ENCODE data around the gene SLC7A6.
A peak's percentile ranks its signal among the peaks of the same experiment; 100 is the strongest.

The SLC7A6 gene

DNA sequence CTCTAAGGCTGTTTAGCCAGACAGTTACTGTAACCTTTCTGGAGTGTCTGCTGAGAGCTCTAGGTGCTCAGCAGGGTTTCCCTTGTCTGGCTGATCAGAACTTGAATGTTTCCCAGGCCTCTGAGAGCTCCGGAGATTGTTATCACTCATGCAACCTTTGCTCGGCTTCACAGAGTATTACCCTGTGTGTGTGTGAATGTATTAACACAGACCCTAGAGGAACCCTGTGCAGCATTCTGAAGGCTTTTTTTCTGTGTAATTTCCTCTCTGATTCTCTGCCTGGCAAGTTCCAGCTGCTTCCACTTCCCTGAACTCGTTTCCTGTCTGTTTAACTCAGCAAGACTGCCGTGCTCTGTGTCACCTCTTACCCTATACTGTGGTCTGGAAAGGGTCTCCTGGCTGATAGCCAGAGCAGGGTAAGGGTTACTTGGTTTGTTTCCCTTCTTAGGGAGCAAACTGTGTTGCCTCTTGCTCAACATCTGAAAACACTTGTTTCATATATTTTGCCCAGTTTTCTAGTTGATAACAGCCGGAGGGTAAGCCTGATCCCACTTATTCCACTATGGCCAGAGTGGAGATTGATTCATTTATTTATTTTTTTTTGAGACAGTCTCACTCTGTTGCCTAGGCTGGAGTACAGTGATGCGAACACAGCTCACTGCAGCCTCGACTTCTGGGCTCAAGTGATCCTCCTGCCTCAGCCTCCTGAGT, 68.2 kb downstream of the SLC7A6 start:
- 71 to 87% methylated on average over 4 to 5 of the region's 7 CpGs for WGBS, 2 experiments (ENCODE audit: insufficient coverage in 2 of 2)
- peak overlapping the region; percentile 86 for H3K27ac ChIP-seq (ENCODE audit: low read depth, low read length, severe bottlenecking)

DNA sequence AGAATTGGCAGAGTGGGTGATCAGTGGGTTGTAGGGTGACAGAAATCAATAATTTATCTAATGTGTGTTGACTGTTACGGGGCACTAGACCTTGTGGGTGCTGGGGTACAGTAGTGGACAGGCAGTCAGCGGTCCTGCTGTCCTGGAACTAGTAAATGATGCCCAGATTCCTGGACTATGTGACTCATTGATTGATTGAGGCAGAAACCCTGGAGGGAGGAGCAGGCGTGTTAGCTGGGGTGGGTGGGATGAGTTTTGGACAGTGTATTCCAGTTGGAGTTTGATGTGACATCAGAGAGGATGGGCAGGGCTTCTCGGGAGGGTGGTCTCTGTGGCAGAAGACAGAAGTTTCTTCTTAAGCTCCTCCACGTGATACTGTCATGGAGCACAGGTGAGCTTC, 70.8 kb downstream of the SLC7A6 start:
- no peak overlapping the region for H3K4me3 ChIP-seq (ENCODE audit: extremely low read depth, insufficient read depth, low read length, poor library complexity, severe bottlenecking)
- peaks cover 10% of the 10 kb centered on the region for H3K4me1 ChIP-seq (ENCODE audit: control insufficient read depth, insufficient read depth, low read length, poor library complexity, severe bottlenecking)
- peaks cover 44% of the 10 kb centered on the region for H3K36me3 ChIP-seq (ENCODE audit: control insufficient read depth, insufficient read depth, low read length)
- H3K9me3 ChIP-seq (ENCODE audit: control insufficient read depth, low read length) = no peaks in the 10 kb centered on the region
- no peak overlapping the region for H3K27ac ChIP-seq (ENCODE audit: low read depth, low read length, severe bottlenecking)
- WGBS, 2 experiments (ENCODE audit: insufficient coverage in 2 of 2) = 94 to 100% methylated on average over 2 to 4 of the region's 5 CpGs

More for the DNA sequence above, 68.2 kb downstream of the SLC7A6 start:
- H3K4me3 ChIP-seq (ENCODE audit: extremely low read depth, insufficient read depth, low read length, poor library complexity, severe bottlenecking) = no peak overlapping the region
- no peaks in the 10 kb centered on the region for H3K9me3 ChIP-seq (ENCODE audit: control insufficient read depth, low read length)
- H3K4me1 ChIP-seq (ENCODE audit: control insufficient read depth, insufficient read depth, low read length, poor library complexity, severe bottlenecking) = peaks cover 16% of the 10 kb centered on the region
- H3K36me3 ChIP-seq (ENCODE audit: control insufficient read depth, insufficient read depth, low read length) = peaks cover 27% of the 10 kb centered on the region

DNA sequence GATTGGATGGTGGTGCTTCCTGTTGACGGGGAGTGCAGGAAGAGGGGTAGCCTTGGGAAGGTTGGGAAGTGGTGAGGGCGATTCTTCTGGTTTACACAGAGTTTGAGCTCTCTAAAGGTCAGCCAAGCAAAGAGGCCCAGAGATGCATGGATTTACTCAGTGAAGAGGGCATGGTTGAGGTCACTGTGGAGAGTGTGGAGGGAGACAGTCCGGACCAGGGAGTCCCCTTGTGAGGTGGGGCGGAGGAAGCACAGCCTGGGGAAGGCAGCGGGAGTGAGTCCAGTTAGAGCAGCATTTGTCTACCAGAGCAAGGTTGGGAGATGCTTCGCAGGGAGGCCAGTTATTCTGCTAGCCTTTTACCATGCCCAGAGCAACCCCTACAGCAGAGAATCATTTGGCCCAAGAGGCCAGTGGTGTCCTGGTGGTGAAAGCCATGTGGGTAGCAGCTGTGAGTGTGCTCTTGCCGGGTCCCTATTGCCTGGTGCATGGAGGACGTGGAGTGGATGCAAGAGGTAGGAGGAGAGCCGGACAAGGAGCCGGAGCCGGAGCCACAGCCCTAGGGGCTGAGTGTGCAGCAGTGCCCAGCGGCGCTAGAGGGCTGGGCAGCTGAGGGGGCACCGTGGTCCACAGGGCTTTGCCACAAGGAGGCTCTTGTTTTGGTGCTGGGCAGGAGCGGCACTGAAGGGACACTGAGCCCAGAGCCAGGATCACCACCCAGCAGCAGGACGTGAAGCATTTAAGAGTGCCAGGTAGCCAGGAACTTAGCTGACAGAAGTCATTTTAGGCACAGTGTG, 74.2 kb downstream of the SLC7A6 start:
- H3K36me3 ChIP-seq (ENCODE audit: control insufficient read depth, insufficient read depth, low read length) = peaks cover 73% of the 10 kb centered on the region
- H3K4me3 ChIP-seq (ENCODE audit: extremely low read depth, insufficient read depth, low read length, poor library complexity, severe bottlenecking) = no peak overlapping the region
- no peaks in the 10 kb centered on the region for H3K4me1 ChIP-seq (ENCODE audit: control insufficient read depth, insufficient read depth, low read length, poor library complexity, severe bottlenecking)
- H3K27ac ChIP-seq (ENCODE audit: low read depth, low read length, severe bottlenecking) = no peak overlapping the region
- no peaks in the 10 kb centered on the region for H3K9me3 ChIP-seq (ENCODE audit: control insufficient read depth, low read length)
- WGBS, 2 experiments (ENCODE audit: insufficient coverage in 2 of 2) = 96 to 97% methylated on average over 11 to 15 of the region's 16 CpGs

DNA sequence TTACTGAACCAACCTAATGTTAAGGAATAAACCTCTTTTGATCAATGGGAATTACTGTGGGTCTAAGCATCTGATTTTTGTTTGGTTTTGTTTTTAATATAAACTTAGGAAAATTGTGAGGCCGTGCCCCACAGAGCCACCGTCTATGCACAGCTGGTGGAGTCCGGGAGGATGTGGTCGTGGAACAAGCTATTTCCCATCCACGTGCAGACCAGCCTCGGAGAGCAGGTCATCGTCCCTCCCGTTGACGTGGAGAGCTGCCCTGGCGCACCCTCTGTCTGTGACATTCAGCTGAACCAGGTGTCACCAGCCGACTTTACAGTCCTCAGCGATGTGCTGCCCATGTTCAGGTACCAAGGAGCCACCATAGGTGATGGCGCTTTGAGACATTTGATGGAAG, 74.9 kb downstream of the SLC7A6 start:
- WGBS, 2 experiments (ENCODE audit: insufficient coverage in 2 of 2) = 95 to 97% methylated on average over 13 of the region's 13 CpGs
- Histone ChIP-seq H3K4me1 (ENCODE audit: control insufficient read depth, insufficient read depth, low read length, poor library complexity, severe bottlenecking) (no peaks in the 10 kb centered on the region), H3K9me3 (ENCODE audit: control insufficient read depth, low read length) (no peaks in the 10 kb centered on the region), H3K27ac (ENCODE audit: low read depth, low read length, severe bottlenecking) (no peak overlapping the region), H3K36me3 (ENCODE audit: control insufficient read depth, insufficient read depth, low read length) (peaks cover 71% of the 10 kb centered on the region), H3K4me3 (ENCODE audit: extremely low read depth, insufficient read depth, low read length, poor library complexity, severe bottlenecking) (no peak overlapping the region)

DNA sequence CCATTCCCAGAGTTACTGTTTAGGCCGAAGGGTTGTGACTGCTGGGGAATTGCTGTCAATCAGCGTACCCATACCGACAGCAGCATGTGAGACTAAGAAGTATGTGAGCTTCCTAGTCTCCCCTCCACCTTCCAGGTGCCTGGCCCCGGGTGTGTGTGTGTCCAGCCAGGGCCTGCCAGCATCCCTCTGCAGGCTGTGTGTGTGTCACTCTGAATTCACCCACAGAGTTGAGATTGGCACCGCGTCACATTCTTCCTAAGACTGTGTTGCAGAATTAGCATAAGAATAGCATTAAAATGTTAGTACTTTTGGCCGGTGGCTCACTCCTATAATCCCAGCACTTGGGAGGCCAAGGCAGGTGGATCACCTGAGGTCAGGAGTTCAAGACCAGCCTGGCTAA, 78.3 kb downstream of the SLC7A6 start:
- no peak overlapping the region for H3K27ac ChIP-seq (ENCODE audit: low read depth, low read length, severe bottlenecking)
- H3K4me3 ChIP-seq (ENCODE audit: extremely low read depth, insufficient read depth, low read length, poor library complexity, severe bottlenecking) = no peak overlapping the region
- no peaks in the 10 kb centered on the region for H3K9me3 ChIP-seq (ENCODE audit: control insufficient read depth, low read length)
- 82% methylated on average over 5 to 6 of the region's 7 CpGs for WGBS, 2 experiments (ENCODE audit: insufficient coverage in 2 of 2)
- H3K36me3 ChIP-seq (ENCODE audit: control insufficient read depth, insufficient read depth, low read length) = peaks cover 80% of the 10 kb centered on the region
- peaks cover 8% of the 10 kb centered on the region for H3K4me1 ChIP-seq (ENCODE audit: control insufficient read depth, insufficient read depth, low read length, poor library complexity, severe bottlenecking)

DNA sequence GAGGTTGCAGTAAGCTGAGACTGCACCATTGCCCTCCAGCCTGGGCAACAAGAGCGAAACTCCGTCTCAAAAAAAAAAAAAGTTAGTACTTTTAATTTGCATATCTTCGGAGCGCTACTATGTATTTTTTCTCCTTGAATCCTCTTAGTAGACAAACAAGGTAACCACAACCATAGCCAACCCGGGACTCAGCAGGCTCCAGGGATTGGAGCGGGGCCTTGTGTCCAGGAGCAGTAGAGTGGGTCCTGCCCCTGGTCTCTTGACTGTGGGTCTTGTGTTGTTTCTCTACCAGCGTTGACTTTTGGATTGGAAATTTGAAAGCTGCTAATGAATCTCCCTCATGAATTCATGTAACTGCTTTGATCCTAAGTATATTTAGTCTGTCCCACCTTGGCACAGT, 78.8 kb downstream of the SLC7A6 start:
- WGBS, 2 experiments (ENCODE audit: insufficient coverage in 2 of 2) = 100% methylated on average over 4 to 7 of the region's 7 CpGs
- Histone ChIP-seq H3K4me1 (ENCODE audit: control insufficient read depth, insufficient read depth, low read length, poor library complexity, severe bottlenecking) (peaks cover 8% of the 10 kb centered on the region), H3K4me3 (ENCODE audit: extremely low read depth, insufficient read depth, low read length, poor library complexity, severe bottlenecking) (no peak overlapping the region), H3K9me3 (ENCODE audit: control insufficient read depth, low read length) (no peaks in the 10 kb centered on the region), H3K27ac (ENCODE audit: low read depth, low read length, severe bottlenecking) (no peak overlapping the region), H3K36me3 (ENCODE audit: control insufficient read depth, insufficient read depth, low read length) (peaks cover 81% of the 10 kb centered on the region)

DNA sequence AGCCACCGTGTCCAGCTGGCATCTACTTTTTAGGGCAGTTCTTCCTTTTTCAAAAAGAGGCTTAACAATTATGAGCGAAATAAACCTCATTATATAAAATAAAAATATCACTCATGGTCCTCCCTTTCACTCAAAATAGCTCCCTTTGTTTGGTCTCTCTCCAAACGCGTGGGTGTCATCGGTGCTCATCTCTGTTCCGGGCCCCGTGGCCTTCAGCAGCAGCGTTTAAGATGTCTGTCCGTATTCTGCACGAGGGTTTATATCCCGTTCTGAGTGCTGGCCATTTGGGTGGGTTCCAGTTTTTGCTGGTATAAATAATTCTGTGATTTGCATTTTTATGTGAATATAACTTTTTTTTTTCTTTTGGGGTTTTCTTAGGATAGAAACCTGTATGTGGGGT, 79.9 kb downstream of the SLC7A6 start:
- H3K27ac ChIP-seq (ENCODE audit: low read depth, low read length, severe bottlenecking) = no peak overlapping the region
- WGBS, 2 experiments (ENCODE audit: insufficient coverage in 2 of 2) = 91 to 98% methylated on average over 6 to 11 of the region's 11 CpGs
- no peak overlapping the region for H3K4me3 ChIP-seq (ENCODE audit: extremely low read depth, insufficient read depth, low read length, poor library complexity, severe bottlenecking)
- H3K36me3 ChIP-seq (ENCODE audit: control insufficient read depth, insufficient read depth, low read length) = peaks cover 82% of the 10 kb centered on the region
- H3K9me3 ChIP-seq (ENCODE audit: control insufficient read depth, low read length) = no peaks in the 10 kb centered on the region
- H3K4me1 ChIP-seq (ENCODE audit: control insufficient read depth, insufficient read depth, low read length, poor library complexity, severe bottlenecking) = peaks cover 8% of the 10 kb centered on the region

DNA sequence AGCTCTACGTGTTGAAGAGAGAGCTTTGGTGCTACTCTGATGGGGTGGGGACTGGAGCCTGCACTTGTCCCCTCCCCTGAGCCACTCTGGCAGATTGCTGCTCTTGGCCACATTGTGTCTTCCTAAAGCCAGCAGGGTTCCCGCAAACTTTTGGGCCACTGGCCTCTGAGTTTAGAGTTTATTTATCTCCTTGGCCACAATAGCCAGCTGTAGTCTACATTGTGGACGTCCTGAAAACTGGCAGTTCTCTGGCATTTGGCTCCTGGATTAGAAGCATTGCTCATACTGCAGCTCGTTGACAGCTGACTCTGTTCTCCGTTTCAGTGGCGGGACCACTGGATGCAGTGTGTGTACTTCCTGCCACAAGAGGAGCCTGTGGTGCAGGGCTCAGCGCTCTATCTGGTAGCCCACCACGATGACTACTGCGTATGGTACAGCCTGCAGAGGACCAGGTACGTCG, 81.1 kb downstream of the SLC7A6 start:
- peaks cover 82% of the 10 kb centered on the region for H3K36me3 ChIP-seq (ENCODE audit: control insufficient read depth, insufficient read depth, low read length)
- H3K27ac ChIP-seq (ENCODE audit: low read depth, low read length, severe bottlenecking) = peak overlapping the region; percentile 32
- H3K4me3 ChIP-seq (ENCODE audit: extremely low read depth, insufficient read depth, low read length, poor library complexity, severe bottlenecking) = no peak overlapping the region
- 96 to 97% methylated on average over 6 to 11 of the region's 11 CpGs for WGBS, 2 experiments (ENCODE audit: insufficient coverage in 2 of 2)
- H3K4me1 ChIP-seq (ENCODE audit: control insufficient read depth, insufficient read depth, low read length, poor library complexity, severe bottlenecking) = peaks cover 8% of the 10 kb centered on the region
- no peaks in the 10 kb centered on the region for H3K9me3 ChIP-seq (ENCODE audit: control insufficient read depth, low read length)

DNA sequence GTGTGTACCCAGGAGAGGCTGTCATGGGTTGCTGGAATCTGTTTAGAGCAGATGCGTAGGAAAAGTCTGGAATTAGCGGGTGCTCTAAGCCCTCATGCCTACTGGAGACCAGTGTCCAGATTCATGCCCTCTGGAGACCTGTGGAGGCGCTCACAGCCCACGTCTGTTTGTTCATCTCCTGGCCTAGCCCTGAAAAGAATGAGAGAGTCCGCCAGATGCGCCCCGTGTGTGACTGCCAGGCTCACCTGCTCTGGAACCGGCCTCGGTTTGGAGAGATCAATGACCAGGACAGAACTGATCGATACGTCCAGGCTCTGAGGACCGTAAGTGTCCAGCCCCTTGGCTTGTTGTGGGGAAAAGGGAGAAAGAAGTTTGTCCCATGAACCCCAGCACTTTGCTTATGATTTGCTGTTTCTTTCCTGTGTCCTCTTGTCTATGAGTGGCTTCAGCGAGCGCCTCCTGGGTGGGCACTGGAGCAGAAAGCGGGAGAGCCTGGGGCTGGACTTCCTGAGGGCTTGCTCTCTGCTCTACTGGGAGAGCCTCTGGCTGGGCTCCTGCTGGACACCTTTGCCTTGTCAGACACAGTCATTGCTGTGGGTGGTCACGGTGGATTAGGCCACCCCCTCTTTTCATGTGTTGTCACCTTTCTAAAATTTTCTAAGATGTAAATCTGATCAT, 81.8 kb downstream of the SLC7A6 start:
- no peak overlapping the region for H3K27ac ChIP-seq (ENCODE audit: low read depth, low read length, severe bottlenecking)
- H3K9me3 ChIP-seq (ENCODE audit: control insufficient read depth, low read length) = no peaks in the 10 kb centered on the region
- 95 to 96% methylated on average over 15 to 16 of the region's 16 CpGs for WGBS, 2 experiments (ENCODE audit: insufficient coverage in 2 of 2)
- peaks cover 8% of the 10 kb centered on the region for H3K4me1 ChIP-seq (ENCODE audit: control insufficient read depth, insufficient read depth, low read length, poor library complexity, severe bottlenecking)
- H3K4me3 ChIP-seq (ENCODE audit: extremely low read depth, insufficient read depth, low read length, poor library complexity, severe bottlenecking) = no peak overlapping the region
- peaks cover 81% of the 10 kb centered on the region for H3K36me3 ChIP-seq (ENCODE audit: control insufficient read depth, insufficient read depth, low read length)

DNA sequence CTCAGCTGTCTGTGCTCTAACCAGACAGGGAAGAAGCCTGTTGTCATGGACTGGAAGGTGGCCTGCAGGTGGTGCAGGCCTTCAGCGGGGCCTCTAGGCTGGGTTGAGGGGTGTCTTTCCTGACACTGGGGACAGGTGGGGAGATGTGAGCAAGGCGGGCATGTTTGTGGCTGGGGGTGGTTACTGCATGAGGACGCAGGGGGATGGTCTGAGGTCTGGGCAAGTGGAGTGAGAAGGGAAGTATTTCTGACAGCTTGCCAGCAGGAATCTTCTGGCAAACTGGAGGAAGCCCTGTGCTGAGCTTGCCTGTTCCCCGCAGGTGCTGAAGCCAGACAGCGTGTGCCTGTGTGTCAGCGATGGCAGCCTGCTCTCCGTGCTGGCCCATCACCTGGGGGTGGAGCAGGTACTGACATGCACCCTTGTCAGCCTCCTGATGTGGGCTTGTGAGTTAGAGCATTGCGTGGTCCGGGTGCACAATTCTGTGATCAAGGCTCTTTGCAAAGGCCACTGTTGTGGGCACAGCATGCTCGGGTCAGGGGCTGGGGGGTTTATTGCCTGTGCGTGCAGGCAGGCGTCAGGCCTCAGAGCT, 82.7 kb downstream of the SLC7A6 start:
- H3K36me3 ChIP-seq (ENCODE audit: control insufficient read depth, insufficient read depth, low read length) = peaks cover 77% of the 10 kb centered on the region

More for the DNA sequence above, 82.7 kb downstream of the SLC7A6 start:
- peaks cover 8% of the 10 kb centered on the region for H3K4me1 ChIP-seq (ENCODE audit: control insufficient read depth, insufficient read depth, low read length, poor library complexity, severe bottlenecking)
- no peak overlapping the region for H3K27ac ChIP-seq (ENCODE audit: low read depth, low read length, severe bottlenecking)
- H3K9me3 ChIP-seq (ENCODE audit: control insufficient read depth, low read length) = no peaks in the 10 kb centered on the region
- no peak overlapping the region for H3K4me3 ChIP-seq (ENCODE audit: extremely low read depth, insufficient read depth, low read length, poor library complexity, severe bottlenecking)
- 98 to 100% methylated on average over 9 to 11 of the region's 12 CpGs for WGBS, 2 experiments (ENCODE audit: insufficient coverage in 2 of 2)
